HG03066 (cell line): ENCODE data around the gene ITSN1.
"Not testable (repeated sequence)": the region's sequence is repeated elsewhere in the genome, so short reads cannot be mapped to it uniquely, and the experiment has no call there.

ENCODE experiments used
- ATAC-seq: cut with Tn5 transposase; IDR thresholded peaks from one replicate; pipeline ENCODE4 v1.9.1; 2021; ENCODE audit warnings: low read depth; ENCODE audit not compliant: unreplicated experiment

Gene ITSN1

GRCh38 chr21:33650929-33651509, 8.7 kb downstream of the ITSN1 start:
- no peak for ATAC-seq

- no peak for ATAC-seq
These were observed 9.8 kb downstream of the ITSN1 start for GRCh38 chr21:33651965-33652680.

- ATAC-seq = no peak
These were observed 12.1 kb downstream of the ITSN1 start for GRCh38 chr21:33654412-33654811.

GRCh38 chr21:33655588-33656221, 13.4 kb downstream of the ITSN1 start:
- no peak for ATAC-seq

GRCh38 chr21:33657124-33657820, 15.0 kb downstream of the ITSN1 start:
- no peak for ATAC-seq

GRCh38 chr21:33658919-33659567, 16.7 kb downstream of the ITSN1 start:
- no peak for ATAC-seq

GRCh38 chr21:33659568-33659949, 17.3 kb downstream of the ITSN1 start:
- ATAC-seq = no peak

GRCh38 chr21:33660406-33660805, 18.1 kb downstream of the ITSN1 start:
- ATAC-seq = no peak

- ATAC-seq = no peak
These were observed 18.8 kb downstream of the ITSN1 start for GRCh38 chr21:33661146-33661545.

GRCh38 chr21:33662046-33662445, 19.7 kb downstream of the ITSN1 start:
- no peak for ATAC-seq

- no peak for ATAC-seq
These were observed 20.9 kb downstream of the ITSN1 start for GRCh38 chr21:33663241-33663640.

GRCh38 chr21:33664135-33664534, 21.8 kb downstream of the ITSN1 start:
- ATAC-seq = no peak

GRCh38 chr21:33666153-33666552, 23.9 kb downstream of the ITSN1 start:
- no peak for ATAC-seq

GRCh38 chr21:33667636-33668035, 25.3 kb downstream of the ITSN1 start:
- no peak for ATAC-seq

- ATAC-seq = no peak
These were observed 25.9 kb downstream of the ITSN1 start for GRCh38 chr21:33668180-33668579.

GRCh38 chr21:33668620-33669019, 26.3 kb downstream of the ITSN1 start:
- no peak for ATAC-seq

GRCh38 chr21:33670076-33670978, 28.0 kb downstream of the ITSN1 start:
- no peak for ATAC-seq

- ATAC-seq = no peak
These were observed 31.2 kb downstream of the ITSN1 start for GRCh38 chr21:33673473-33673872.

GRCh38 chr21:33674226-33674625, 31.9 kb downstream of the ITSN1 start:
- ATAC-seq = no peak

GRCh38 chr21:33676666-33677065, 34.4 kb downstream of the ITSN1 start:
- not testable (repeated sequence) for ATAC-seq
